ENCODE data around the gene S100A6. TPM values are rescaled to one million over a fixed set of nuclear protein-coding genes. Genes with fewer than 3 reads are reported as not detected.
"Not testable (repeated sequence)": the region's sequence is repeated elsewhere in the genome, so short reads cannot be mapped to it uniquely, and the experiment has no call there.

The S100A6 gene
- total RNA-seq, 1 donor, result 1,187 TPM

- no peak overlapping the region for H3K27ac ChIP-seq (ENCODE audit: low read depth, low read length)
- H3K4me3 ChIP-seq (ENCODE audit: insufficient read depth, low read length), result no peak overlapping the region
- no peak overlapping the region for H2AFZ ChIP-seq (ENCODE audit: low read length)
- no peak for TF ChIP-seq CTCF (IDR thresholded peaks at IDR 0.05; ENCODE audit: extremely low read depth, low read depth, low read length)
- H3K4me2 ChIP-seq (ENCODE audit: insufficient read depth, low read length), result no peak overlapping the region
- H4K20me1 ChIP-seq (ENCODE audit: insufficient read depth, low read length), result no peaks in the 10 kb centered on the region
- no peak for DNase-seq (ENCODE audit: insufficient read length, low spot score, missing footprints)
- no peaks in the 10 kb centered on the region for H3K9me3 ChIP-seq (ENCODE audit: low read depth, low read length)
- no peaks in the 10 kb centered on the region for H3K79me2 ChIP-seq (ENCODE audit: insufficient read depth, low read length)
- H3K36me3 ChIP-seq (ENCODE audit: insufficient read depth, low read length), result no peaks in the 10 kb centered on the region
- peaks cover 2% of the 10 kb centered on the region for H3K4me1 ChIP-seq (ENCODE audit: insufficient read depth, low read length)
- no peaks in the 10 kb centered on the region for H3K27me3 ChIP-seq (ENCODE audit: insufficient read depth, low read length)
Observed at GRCh38 chr1:153526132-153526543, 9.7 kb downstream of the S100A6 start.

- Histone ChIP-seq H2AFZ (ENCODE audit: low read length) (no peak overlapping the region), H4K20me1 (ENCODE audit: insufficient read depth, low read length) (no peaks in the 10 kb centered on the region), H3K27me3 (ENCODE audit: insufficient read depth, low read length) (no peaks in the 10 kb centered on the region), H3K4me3 (ENCODE audit: insufficient read depth, low read length) (no peak overlapping the region), H3K79me2 (ENCODE audit: insufficient read depth, low read length) (no peaks in the 10 kb centered on the region), H3K4me2 (ENCODE audit: insufficient read depth, low read length) (no peak overlapping the region), H3K27ac (ENCODE audit: low read depth, low read length) (no peak overlapping the region), H3K36me3 (ENCODE audit: insufficient read depth, low read length) (no peaks in the 10 kb centered on the region), H3K9me3 (ENCODE audit: low read depth, low read length) (no peaks in the 10 kb centered on the region), H3K4me1 (ENCODE audit: insufficient read depth, low read length) (peaks cover 2% of the 10 kb centered on the region)
- no peak for TF ChIP-seq CTCF (IDR thresholded peaks at IDR 0.05; ENCODE audit: extremely low read depth, low read depth, low read length)
- no peak for DNase-seq (ENCODE audit: insufficient read length, low spot score, missing footprints)
Observed at GRCh38 chr1:153525088-153525728, 10.6 kb downstream of the S100A6 start.

GRCh38 chr1:153522353-153523048 lies 13.3 kb downstream of the S100A6 start:
- not testable (repeated sequence) for H3K4me3 ChIP-seq (ENCODE audit: insufficient read depth, low read length); H3K4me1 ChIP-seq (ENCODE audit: insufficient read depth, low read length); H3K9me3 ChIP-seq (ENCODE audit: low read depth, low read length); H3K79me2 ChIP-seq (ENCODE audit: insufficient read depth, low read length); H3K36me3 ChIP-seq (ENCODE audit: insufficient read depth, low read length); DNase-seq (ENCODE audit: insufficient read length, low spot score, missing footprints); H3K27ac ChIP-seq (ENCODE audit: low read depth, low read length); H2AFZ ChIP-seq (ENCODE audit: low read length); H4K20me1 ChIP-seq (ENCODE audit: insufficient read depth, low read length); H3K4me2 ChIP-seq (ENCODE audit: insufficient read depth, low read length); H3K27me3 ChIP-seq (ENCODE audit: insufficient read depth, low read length)

GRCh38 chr1:153521808-153522207 lies 14.0 kb downstream of the S100A6 start:
- not testable (repeated sequence) for H2AFZ ChIP-seq (ENCODE audit: low read length); H4K20me1 ChIP-seq (ENCODE audit: insufficient read depth, low read length); H3K4me1 ChIP-seq (ENCODE audit: insufficient read depth, low read length); H3K27me3 ChIP-seq (ENCODE audit: insufficient read depth, low read length); H3K9me3 ChIP-seq (ENCODE audit: low read depth, low read length); H3K36me3 ChIP-seq (ENCODE audit: insufficient read depth, low read length); DNase-seq (ENCODE audit: insufficient read length, low spot score, missing footprints); H3K4me3 ChIP-seq (ENCODE audit: insufficient read depth, low read length); H3K4me2 ChIP-seq (ENCODE audit: insufficient read depth, low read length); H3K27ac ChIP-seq (ENCODE audit: low read depth, low read length); H3K79me2 ChIP-seq (ENCODE audit: insufficient read depth, low read length)
